HG03108 (cell line): ENCODE measurements around the gene IMPDH2.

Experiments used
- ATAC-seq: cut with Tn5 transposase; IDR thresholded peaks from one replicate; pipeline ENCODE4 v1.9.1; 2021; ENCODE audit warnings: moderate library complexity; ENCODE audit not compliant: unreplicated experiment

IMPDH2 gene

DNA sequence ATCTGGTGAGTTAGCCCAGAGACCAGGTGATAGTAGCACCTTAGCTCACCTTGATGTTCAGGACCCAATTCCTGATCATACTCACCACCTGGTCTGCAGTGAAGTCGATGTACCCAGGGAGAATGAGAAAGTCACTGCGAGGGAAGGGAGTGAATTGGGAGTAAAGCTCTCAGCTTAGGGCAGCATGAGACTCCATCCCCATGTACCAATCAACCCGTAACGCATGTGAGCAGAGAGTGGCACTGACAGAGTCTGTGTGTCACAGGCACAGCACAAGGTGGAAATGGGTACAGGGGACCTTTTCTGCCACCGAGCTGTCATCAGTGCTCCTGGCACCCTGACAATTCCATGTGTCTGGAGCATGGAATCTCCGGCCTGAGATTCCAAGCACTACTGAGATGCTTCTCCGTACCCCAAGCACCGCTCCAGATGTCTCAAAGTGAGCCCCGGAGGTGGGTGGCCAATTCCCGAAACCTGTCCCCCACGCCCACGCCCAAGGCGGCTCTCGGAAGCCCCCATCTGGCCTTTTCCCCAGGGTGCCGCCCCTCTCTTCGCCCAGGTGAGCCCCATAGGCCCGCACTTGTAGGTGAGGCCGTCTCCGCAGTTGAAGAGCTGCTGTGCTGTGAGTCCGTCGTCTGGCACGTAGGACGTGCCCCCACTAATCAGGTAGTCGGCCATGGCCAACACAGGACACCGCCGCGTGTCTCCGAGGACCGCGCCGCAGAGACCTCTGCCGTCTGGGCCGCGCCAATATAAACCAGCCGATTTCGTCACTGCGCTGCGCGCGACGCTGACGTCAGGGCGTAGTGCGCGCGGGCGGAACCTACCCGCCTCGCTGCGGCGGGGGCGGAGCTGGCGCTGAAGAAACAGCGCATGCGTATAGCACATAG lies at the start of gene IMPDH2:
Gene IMPDH2, minus strand, starts transcription at position 726 of the 890 bp plus-strand sequence. Its CDS starts 48 bp downstream, at position 678.
- ATAC-seq, result peak; percentile 84

DNA sequence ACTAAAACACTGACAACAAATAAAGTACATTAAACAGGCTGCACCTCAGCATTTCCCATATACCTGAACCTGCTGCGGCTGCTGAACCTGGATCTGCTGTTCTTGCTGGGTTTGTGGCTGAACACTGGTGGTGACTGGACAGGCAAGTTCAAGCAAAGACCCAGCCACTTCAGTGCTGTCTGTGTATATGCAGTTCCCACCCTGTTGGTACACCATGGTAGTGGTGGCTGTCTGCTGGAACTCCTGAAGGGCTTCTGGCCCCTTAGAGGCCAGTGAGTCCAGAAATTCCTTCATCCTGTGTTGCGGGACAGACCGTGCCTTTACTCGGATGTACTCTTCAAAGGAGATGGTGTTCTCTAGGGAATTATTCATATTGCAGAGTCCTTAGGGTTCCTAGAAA lies 47.4 kb upstream of the IMPDH2 start:
- ATAC-seq, result no peak

DNA sequence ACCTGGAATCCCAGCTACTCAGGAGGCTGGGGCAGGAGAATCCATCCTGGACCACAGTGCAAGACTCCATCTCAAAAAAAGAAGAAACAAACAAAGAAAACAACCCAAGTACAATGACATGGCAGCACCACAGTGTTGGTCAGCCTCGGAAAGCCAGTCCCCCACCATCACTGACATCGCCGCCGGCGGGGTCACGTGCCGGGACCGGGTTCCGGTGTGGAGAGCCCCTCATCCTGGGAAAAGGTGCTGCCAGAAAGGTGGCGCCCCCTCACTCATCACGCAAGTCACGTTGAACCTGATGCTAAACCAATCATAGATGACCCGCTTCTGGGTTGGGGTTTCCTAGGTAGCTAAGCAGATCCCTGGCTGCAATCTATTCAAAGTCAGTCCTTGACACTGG lies 46.9 kb upstream of the IMPDH2 start:
- no peak for ATAC-seq

DNA sequence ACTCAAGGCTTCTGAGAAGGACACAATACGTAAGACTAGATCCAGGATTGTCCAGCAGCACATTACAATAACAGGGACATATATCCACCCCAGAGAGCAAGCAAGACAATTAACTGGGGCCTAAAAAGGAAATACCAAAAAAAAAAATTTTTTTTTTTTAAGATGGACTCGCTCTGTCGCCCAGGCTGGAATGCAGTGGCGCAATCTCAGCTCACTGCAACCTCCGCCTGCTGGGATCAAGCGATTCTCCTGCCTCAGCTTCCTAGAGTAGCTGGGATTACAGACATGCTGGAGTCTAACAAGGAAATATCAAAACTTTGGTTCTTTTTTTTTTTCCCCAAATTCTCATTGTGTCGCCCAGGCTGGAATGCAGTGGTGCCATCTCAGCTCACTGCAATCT lies 28.8 kb upstream of the IMPDH2 start:
- ATAC-seq, result no peak

DNA sequence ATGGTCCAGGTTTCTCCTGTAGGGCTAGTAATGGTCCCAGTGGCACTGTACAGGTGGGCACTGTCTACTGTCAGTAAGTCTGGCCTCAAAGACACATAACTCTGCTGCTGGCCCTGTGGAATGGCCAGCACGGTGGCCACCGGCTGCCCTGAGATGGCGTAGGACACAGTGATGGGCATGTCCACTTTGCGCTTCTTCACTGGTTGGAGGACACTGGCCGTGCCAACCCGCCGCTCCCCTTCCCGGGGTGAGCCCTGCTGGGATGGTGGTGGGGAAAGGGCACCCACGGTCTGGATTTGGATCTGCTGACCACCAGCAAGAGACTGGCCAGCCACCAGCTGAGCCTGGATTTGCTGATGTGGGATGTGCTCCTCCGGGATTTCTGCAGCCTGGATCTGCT lies 28.1 kb upstream of the IMPDH2 start:
- no peak for ATAC-seq

DNA sequence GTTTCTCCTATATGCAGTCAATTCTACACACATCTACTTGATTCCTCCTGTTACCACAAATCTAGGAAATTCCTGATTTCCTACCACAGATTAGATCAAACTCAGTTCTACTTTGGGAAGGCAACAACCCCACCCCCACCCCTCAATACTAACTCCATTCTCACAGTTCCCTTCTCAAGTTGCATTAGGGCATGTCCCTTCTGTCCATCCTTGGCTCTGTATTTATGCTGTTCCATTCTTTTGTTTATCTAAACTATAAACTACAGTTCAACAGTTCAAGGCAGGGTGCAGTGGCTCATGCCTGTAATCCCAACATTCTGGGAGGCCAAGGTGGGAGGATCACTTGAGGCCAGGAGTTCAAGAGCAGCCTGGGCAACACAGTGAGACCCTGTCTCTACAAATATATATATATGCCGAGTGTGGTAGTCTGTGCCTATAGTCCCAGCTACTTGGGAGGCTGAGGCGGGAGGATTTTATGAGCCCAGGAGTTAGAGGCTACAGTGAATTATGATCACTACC lies 25.2 kb upstream of the IMPDH2 start:
- ATAC-seq, result no peak

DNA sequence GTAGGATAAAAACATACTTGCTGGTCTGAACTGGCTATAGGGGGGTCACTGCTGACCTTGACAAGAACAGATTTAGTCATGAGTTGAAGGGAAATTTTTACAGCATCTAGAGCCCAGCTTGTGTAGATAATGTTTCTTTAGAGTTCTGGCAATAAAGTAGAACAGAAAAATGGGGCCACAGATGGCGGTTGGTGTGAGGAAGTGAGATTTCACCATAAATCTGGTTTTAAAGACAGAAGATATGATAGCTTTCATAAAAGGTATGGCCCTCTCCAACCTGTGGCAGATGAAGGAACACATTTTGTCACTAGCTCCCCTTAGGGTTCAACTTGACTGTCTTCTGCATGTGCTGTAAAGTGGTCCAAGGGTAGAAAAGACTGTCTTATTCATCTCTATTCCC lies 24.3 kb upstream of the IMPDH2 start:
- no peak for ATAC-seq

DNA sequence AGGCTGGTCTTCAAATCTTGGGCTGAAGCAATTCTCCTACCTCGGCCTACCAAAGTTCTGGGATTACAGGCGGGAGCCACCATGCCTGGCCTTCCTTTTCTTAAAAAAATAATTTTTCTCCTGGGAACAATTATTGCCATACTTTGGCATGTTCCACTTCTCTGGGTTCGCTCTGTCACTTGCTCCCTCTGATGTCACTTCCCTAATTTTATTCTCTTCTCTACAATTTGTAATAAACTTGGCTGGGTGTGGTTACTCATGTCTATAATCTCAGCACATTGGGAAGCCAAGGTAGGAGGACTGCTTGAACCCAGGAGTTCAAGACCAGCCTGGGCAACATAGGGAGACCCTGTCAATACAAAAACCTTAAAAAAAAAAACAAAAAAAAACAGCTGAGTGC lies 6.1 kb upstream of the IMPDH2 start:
- ATAC-seq, result no peak

DNA sequence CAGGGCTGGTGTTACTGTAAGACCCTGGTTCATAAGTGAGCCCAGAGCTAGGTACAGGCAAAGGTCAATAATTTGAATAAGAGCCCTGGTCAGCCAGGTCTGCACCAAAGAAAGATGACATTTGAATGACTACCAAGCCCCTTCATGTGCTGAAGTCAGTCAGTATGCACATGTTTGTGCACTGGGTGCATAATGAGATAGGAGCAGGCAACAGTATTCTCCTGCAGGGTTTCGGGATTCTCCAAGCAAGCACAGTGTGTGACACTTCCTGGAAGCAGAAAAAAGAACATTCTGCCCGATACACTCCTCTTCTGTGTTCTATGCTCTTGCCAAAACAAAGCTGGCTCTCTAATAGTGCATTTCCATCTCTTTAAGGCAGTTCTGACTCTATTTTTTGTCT lies 5.5 kb upstream of the IMPDH2 start:
- no peak for ATAC-seq

DNA sequence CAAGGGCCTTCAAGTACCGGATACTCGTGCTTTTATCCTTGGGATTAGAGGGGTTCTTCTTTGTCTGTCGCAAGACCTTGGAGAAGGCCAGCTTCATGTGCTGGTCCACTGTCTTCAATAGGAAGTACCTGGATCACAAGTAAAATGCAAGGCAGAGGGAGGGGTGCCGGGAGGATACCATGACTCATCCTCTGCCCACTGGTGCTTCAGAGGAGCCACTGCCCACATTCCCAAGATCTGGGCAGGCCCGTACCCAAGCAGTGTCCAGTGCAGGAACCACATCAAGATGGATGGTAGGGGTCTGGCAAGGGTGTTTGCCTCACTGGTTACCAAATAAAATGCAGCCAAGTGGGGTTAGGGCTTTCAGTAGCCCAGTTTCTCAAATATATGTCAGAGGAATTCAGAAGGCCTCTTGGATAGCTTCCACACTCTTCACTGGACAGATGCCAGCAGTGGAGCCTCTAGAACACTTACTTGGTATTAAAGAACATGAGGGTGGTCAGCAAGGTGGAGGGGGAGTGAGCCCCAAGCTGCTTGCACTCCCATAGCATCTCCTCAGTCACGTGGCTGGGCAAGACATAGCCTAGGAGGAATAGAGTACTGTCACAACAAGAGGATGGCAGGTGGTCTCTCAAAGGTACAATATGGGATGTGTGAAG lies 3.6 kb upstream of the IMPDH2 start:
- ATAC-seq, result no peak

DNA sequence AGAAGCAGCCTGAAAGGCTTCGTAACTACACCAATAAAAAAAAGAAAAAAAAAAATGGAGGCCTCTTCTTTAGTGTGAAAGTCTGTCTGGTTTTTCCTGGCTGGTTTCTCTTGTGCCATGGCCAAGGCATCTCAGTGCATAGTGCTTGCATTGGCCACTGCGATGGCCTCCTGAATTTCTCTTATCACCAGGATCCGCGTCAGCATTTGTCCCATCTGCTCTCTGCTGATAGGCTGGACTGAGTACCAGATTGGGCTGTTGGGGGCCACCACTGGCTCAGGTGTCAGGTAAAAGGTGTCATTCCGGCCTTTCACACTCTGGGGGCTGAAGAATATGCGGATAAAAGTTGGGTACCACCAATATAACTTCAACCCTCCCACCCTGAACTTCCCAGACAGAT lies 1.1 kb upstream of the IMPDH2 start:
- no peak for ATAC-seq

DNA sequence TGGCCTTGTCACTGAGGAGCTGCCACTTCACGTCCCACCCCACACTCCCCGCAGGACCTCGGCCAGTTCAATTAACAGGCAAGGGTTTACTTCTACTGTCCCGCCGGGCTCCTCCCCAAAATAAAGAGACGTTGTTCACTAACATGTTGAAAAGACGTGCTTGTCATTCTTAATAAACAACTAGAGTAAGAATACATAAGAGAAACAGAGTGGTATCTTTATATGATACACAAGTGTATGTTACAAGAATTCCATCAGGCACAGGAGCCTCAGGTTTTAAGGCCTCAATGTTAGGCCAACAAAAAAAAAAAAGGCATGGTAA lies 326 bp upstream of the IMPDH2 start:
- no peak for ATAC-seq

DNA sequence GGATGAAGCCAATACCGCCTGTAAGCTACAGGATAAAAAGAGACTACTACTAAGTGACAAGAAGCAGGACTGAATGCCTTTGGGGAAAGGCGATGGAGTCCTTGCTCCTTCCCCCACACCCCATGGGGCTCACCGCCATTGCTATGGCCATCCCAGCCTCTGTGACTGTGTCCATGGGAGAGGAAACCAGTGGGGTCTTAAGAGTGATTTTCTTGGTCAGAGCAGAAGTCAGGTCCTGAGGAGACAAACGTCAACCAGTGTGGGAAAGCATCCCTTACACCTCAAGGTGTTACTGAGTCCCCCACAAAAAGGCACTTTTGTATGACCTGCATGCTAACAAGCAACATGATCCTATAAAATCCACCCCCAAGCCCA lies 913 bp downstream of the IMPDH2 start:
- no peak for ATAC-seq

DNA sequence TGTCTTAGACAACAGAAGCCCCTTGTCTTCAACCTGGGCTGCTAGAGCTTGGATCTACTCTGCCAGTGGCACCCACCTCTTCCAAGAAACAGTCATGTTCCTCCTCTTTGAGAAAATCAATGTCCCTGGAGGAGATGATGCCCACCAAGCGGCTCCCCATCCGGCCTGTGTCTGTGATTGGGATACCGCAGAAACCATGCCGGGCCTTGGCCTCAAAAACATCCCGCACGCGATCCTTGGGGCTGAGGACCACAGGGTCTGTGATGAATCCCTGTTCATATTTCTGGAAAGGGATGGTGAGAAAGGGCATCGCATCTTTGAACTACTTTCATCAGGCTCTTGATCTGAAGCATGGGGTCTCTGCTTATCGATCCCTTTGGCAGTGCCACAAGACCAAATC lies 1.6 kb downstream of the IMPDH2 start:
- ATAC-seq, result no peak

DNA sequence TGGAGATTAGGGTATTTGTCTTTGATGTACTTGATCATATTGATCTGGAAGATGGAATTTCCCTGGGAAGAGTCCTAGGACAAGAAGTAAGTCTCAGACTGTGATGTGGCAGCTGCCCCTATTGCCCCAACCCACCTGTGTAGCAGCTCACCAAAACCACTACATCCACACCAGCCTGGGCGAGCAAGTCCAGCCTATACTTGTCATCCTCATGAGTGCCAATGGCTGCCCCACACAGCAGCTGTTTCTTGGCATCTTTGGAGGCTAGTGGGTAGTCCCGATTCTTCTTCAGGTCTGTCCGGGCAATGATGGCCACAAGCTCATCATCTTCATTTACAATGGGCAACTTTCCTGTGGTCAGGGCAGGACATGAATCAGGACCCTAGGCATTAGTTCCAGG lies 2.7 kb downstream of the IMPDH2 start:
- ATAC-seq, result no peak

DNA sequence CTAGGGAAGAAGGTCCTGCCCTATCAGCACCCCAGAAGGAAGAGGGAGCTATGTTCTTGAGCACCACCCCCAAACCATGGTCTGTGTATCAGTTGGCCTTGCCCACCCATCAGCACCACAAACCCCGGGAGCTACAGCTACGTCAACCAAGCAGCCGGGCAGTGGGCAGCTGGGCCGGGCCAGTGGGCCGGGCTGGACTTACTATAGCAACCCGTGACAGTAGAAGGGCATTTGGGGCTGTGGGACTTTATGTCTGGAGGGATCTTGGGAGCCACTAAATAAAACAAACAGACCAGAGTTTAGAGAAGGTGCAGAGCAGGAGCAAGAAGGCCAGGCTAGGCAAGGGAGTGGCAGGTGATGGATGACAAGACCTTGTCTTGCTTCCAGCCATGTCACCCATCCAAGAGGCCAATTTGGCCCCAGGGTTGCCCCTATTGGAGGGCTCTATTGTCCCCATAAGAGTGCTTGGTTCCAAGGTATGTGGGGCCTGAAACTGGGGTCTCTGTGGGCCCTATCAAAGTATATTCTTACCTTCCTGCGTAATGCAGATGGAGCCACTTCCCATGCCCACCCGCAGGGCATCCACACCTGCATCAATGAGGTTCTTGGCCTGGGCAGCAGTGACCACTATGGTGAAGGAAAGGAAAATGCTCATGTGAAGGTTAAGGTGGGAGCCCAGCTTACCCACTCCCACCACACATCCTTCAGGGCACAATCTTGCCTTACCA lies 3.2 kb downstream of the IMPDH2 start:
- no peak for ATAC-seq

DNA sequence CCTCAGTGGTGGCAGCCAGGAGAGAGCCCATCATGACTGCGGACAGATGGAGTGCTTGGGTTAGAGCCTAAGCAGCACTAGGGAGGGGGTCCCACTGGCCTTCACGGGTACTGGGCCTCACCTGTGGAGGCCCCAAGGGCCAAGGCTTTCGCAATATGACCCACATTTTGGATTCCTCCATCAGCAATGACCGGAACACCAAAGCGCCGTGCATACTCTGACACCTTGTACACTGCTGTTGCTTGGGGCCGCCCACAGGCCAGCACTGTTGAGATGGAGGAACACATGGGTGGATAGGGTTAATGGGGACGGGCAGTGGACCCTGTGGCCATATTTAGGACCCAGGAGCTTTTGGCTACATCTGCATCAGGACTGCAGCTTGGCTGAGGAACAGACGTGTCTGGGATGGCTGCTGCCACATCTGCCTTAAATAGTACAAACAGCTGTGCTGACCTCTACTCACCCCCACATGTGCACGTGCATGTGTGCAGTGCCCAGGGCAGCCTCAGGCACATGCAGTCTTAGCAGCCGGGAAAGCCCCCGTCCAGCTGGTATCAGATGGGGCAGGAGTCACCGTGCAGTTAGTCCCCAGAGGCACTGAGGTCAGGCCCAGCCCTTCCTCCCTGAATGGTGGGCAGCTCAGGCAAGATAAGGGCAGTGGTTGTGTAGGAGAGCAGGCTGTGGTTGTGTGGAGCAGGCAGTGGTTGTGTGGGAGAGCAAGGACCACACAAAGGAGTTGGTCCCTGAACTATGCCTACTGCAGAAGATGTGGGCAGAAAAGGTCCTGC lies 4.0 kb downstream of the IMPDH2 start:
- ATAC-seq, result no peak

DNA sequence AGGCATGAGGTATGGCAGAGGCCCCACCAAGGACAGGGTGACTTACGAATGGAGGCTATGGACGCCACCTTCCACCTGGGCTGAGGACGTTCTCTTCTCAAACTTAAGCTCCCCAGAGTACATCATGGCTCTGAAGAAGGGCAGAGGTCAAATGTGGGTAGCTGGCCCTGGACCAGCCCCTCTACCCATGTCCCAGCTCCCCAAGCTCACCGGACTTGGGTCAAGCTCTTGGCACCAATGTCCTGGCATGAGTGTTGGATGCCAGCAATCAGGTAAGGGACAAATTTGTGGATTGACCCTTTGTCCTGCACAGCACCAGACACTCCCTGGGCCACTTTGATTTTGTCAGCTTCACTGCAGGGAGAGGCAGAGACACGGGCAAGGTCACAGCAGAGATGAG lies 4.7 kb downstream of the IMPDH2 start:
- no peak for ATAC-seq

DNA sequence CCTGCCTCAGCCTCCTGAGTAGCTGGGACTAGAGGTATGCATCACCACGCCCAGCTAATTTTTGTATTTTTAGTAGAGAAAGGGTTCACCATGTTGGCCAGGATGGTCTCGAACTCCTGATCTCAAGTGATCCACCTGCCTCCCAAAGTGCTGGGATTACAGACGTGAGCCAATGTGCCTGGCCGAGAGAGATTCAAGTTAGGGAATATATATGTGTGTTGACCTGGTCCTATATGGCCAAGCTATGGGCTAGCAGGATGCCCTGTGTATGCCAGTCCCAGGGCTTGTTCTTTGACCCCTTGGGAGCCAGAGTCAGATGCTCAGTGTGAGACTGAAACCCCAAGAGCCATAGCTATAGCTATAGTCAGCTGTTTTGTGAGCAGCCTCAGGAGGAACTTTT lies 5.4 kb downstream of the IMPDH2 start:
- no peak for ATAC-seq

DNA sequence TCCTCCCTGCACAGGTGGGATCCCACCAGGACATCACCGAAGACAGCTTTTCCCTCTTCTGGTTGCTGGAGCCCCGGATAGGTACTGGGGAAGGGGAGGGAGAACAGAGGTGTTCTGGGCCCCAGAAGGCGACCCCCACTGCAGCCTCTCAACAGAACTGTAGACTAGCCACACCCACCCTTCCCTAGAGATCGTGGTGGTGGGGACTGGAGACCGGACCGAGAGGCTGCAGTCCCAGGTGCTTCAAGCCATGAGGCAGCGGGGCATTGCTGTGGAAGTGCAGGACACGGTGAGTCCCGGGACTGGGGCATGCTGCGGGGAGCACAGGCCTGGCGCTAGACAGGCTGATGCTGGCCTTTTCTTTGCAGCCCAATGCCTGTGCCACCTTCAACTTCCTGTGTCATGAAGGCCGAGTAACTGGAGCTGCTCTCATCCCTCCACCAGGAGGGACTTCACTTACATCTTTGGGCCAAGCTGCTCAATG lies 6.5 kb downstream of the IMPDH2 start:
- no peak for ATAC-seq
